ENCODE results near the gene CACNA1A. TPM values are rescaled to one million over a fixed set of nuclear protein-coding genes. Genes with fewer than 3 reads are reported as not detected.
A peak's percentile ranks its signal among the peaks of the same experiment; 100 is the strongest.
"Not testable (repeated sequence)": the region's sequence is repeated elsewhere in the genome, so short reads cannot be mapped to it uniquely, and the experiment has no call there.

CACNA1A gene
- total RNA-seq, 2 experiments from 2014 or later, result 0.47 to 0.54 TPM

DNA sequence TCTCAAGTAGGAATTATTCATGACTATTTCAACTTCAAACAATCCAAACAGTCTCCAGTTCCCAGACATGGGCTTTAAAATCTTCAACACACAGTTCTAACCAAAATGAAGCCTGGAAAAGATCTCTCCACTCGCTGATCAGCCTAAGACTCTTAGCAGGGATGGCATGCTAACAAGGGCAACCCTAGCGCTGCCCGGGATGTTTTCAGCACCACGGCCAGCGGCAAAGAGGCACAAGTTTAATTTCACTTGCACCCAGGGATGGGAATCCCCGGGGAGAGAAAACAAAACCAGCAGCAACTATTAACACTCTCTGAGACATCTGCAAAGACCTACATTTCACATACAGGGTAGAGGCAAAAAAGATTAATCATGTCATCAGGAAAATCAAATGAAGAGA is 43.0 kb downstream of the CACNA1A start:
- Mint-ChIP-seq H3K4me3 (no peak overlapping the region), H3K27me3 (peaks cover 32% of the 10 kb centered on the region), H3K9me3 (no peaks in the 10 kb centered on the region), H3K27ac (no peak overlapping the region), H3K4me1 (no peaks in the 10 kb centered on the region), H3K36me3 (no peaks in the 10 kb centered on the region)
- DNase-seq, result peak; percentile 10

DNA sequence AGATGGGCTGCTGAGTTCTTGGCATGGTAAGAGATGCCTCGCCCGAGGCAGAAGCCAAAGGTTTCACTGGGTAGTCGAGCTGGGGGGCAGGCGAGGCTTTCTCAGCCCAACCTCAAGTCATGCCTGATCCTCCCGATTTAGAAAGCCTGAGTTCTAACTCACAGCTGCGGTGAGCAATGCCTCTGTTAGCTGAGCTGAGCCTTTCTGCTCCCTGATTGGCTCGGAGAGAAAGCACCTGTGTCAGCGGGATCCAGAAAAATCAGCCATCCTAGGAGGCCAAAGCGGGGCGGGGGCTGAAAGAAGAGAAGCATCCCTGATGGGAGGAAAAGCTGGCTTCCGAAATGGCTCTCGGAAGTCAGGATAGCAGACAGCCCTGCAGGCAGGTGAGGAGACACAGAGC is 44.7 kb downstream of the CACNA1A start:
- H3K4me3 Mint-ChIP-seq, result no peak overlapping the region
- no peak for DNase-seq
- no peaks in the 10 kb centered on the region for H3K4me1 Mint-ChIP-seq
- no peaks in the 10 kb centered on the region for H3K36me3 Mint-ChIP-seq
- no peaks in the 10 kb centered on the region for H3K9me3 Mint-ChIP-seq
- no peak overlapping the region for H3K27ac Mint-ChIP-seq
- H3K27me3 Mint-ChIP-seq, result peaks cover 34% of the 10 kb centered on the region

DNA sequence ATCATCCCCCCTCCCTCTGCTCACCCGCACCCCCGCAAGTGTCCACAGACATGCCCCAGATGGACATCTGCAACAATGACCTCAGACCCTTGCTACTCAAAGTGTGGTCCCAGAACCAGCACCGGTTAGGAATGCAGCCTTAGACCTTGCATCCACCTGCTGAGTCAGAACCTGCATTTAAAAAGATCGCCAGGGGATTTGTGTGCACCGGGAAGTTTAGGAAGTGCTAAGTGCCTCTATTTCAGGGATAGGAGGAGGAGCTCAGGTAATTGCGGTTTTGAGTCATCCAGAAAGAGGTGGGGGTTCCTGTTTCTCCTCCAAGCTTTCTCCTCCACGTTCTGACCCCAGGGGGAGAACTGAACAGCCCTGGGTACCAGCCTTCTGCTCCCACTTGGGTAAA is 46.2 kb downstream of the CACNA1A start:
- DNase-seq, result no peak
- peaks cover 35% of the 10 kb centered on the region for H3K27me3 Mint-ChIP-seq
- H3K27ac Mint-ChIP-seq, result no peak overlapping the region
- H3K36me3 Mint-ChIP-seq, result no peaks in the 10 kb centered on the region
- no peak overlapping the region for H3K4me3 Mint-ChIP-seq
- no peaks in the 10 kb centered on the region for H3K9me3 Mint-ChIP-seq
- no peaks in the 10 kb centered on the region for H3K4me1 Mint-ChIP-seq

- no peaks in the 10 kb centered on the region for H3K4me1 Mint-ChIP-seq
- H3K9me3 Mint-ChIP-seq, result no peaks in the 10 kb centered on the region
- no peak for DNase-seq
- no peak overlapping the region for H3K27ac Mint-ChIP-seq
- H3K36me3 Mint-ChIP-seq, result no peaks in the 10 kb centered on the region
- H3K27me3 Mint-ChIP-seq, result peaks cover 34% of the 10 kb centered on the region
- H3K4me3 Mint-ChIP-seq, result no peak overlapping the region
These were observed 46.9 kb downstream of the CACNA1A start for GRCh38 chr19:13459351-13459750.

DNA sequence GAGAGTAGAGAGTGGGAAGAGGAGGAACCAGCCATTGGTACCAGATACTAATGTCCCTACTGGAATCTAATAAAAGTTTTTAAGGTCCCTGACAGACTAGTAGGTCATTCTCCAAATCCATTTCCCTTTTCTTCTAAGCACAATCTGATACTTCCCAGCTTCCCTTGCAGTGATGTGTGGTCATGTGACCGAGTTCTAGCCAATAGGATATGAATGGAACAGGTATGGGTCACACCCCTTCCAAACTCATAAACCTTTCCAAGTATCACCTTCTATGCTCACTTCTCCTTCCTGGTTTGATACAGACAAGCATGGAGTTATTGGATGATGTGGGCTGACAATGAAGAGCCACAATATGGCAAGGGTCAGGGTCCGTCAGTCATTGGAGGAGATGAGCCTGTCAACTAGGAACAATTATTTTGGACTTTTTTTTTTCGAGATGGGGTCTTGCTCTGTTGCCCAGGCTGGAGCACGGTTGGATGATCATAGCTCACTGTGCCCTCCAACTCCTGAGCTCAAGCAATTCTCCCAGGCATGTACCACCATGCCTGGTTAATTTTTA is 54.8 kb downstream of the CACNA1A start:
- Mint-ChIP-seq H3K27ac (no peak overlapping the region), H3K9me3 (peaks cover 22% of the 10 kb centered on the region), H3K4me3 (no peak overlapping the region), H3K27me3 (peaks cover 13% of the 10 kb centered on the region), H3K36me3 (no peaks in the 10 kb centered on the region), H3K4me1 (no peaks in the 10 kb centered on the region)
- no peak for DNase-seq

- peaks cover 22% of the 10 kb centered on the region for H3K9me3 Mint-ChIP-seq
- H3K36me3 Mint-ChIP-seq, result no peaks in the 10 kb centered on the region
- H3K27me3 Mint-ChIP-seq, result peaks cover 7% of the 10 kb centered on the region
- no peak overlapping the region for H3K4me3 Mint-ChIP-seq
- no peak overlapping the region for H3K27ac Mint-ChIP-seq
- no peaks in the 10 kb centered on the region for H3K4me1 Mint-ChIP-seq
- DNase-seq, result no peak
These were observed 58.3 kb downstream of the CACNA1A start for GRCh38 chr19:13447978-13448377.

DNA sequence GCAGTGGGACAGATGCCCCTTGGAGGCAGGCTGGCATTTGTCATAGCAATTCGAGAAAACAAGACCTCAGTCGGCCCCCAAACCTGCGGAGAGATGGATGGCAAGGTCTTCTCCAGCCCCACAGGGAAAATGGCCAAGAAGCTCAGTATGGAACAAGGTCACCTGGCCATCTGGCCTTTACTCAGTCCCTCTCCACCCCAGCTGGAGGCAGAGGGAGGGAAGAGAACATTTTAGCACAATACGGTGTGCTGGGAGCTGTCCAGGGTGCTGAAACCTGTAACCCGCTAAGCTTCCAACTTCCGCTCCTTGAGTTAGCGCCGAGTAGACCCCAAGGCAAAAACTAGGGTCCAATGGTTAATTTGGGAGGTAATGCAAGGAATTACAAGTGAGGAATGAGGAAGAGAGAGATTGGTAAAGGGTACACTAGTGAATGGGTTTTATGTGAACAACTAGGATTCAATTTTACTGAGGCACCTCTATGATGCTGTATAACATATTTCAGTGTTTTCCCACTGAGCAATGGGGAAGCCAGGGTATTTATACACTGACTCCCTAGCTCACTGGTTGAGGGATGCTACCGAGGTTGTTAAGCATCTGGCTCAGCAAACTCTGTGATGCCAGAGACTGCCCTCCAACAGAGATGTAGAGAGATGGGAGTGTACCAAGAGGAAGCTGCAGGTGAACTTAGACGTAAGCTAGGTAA is 64.3 kb downstream of the CACNA1A start:
- DNase-seq, result peak; percentile 7
- H3K9me3 Mint-ChIP-seq, result no peaks in the 10 kb centered on the region
- peaks cover 5% of the 10 kb centered on the region for H3K27me3 Mint-ChIP-seq
- no peak overlapping the region for H3K27ac Mint-ChIP-seq
- no peaks in the 10 kb centered on the region for H3K36me3 Mint-ChIP-seq
- no peaks in the 10 kb centered on the region for H3K4me1 Mint-ChIP-seq
- H3K4me3 Mint-ChIP-seq, result no peak overlapping the region

DNA sequence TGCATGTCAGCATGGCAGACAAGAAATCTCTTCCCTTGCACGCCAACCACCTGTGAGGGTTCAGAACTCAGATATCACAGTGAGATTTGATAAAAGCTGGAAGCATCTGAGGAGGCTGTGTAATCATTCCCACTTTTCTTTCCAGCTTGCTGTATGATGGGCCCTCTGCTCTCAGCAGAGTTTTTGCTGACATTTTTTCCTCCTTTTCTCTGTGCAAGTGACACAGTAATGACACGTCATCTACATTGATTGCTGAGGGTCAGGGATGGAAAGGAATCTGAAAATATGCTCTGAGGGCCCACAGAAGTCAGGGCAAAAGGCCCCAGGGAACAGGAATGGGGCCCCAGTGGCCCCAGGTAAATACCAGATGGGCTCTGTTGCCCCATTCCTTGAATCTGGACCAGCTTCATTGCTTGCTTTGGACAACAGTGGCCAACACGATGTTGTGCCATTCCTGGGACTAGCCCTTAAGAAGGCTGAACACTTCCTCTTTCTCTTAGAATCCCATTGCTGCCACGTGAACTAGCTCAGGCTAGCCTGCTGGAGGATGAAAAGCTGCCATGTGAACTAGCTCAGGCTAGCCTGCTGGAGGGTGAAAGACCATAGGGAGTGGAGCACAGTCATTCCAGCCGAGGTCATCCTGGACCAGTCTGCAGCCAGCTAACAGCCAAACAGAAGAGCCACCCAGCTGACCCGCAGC is 68.2 kb downstream of the CACNA1A start:
- H3K27ac Mint-ChIP-seq, result no peak overlapping the region
- no peaks in the 10 kb centered on the region for H3K4me1 Mint-ChIP-seq
- no peak overlapping the region for H3K4me3 Mint-ChIP-seq
- no peaks in the 10 kb centered on the region for H3K9me3 Mint-ChIP-seq
- no peak for DNase-seq
- peaks cover 7% of the 10 kb centered on the region for H3K27me3 Mint-ChIP-seq
- no peaks in the 10 kb centered on the region for H3K36me3 Mint-ChIP-seq

- H3K36me3 Mint-ChIP-seq, result no peaks in the 10 kb centered on the region
- H3K27ac Mint-ChIP-seq, result no peak overlapping the region
- DNase-seq, result no peak
- peaks cover 8% of the 10 kb centered on the region for H3K27me3 Mint-ChIP-seq
- no peaks in the 10 kb centered on the region for H3K9me3 Mint-ChIP-seq
- no peak overlapping the region for H3K4me3 Mint-ChIP-seq
- H3K4me1 Mint-ChIP-seq, result no peaks in the 10 kb centered on the region
These were observed 69.9 kb downstream of the CACNA1A start for GRCh38 chr19:13436352-13436751.

DNA sequence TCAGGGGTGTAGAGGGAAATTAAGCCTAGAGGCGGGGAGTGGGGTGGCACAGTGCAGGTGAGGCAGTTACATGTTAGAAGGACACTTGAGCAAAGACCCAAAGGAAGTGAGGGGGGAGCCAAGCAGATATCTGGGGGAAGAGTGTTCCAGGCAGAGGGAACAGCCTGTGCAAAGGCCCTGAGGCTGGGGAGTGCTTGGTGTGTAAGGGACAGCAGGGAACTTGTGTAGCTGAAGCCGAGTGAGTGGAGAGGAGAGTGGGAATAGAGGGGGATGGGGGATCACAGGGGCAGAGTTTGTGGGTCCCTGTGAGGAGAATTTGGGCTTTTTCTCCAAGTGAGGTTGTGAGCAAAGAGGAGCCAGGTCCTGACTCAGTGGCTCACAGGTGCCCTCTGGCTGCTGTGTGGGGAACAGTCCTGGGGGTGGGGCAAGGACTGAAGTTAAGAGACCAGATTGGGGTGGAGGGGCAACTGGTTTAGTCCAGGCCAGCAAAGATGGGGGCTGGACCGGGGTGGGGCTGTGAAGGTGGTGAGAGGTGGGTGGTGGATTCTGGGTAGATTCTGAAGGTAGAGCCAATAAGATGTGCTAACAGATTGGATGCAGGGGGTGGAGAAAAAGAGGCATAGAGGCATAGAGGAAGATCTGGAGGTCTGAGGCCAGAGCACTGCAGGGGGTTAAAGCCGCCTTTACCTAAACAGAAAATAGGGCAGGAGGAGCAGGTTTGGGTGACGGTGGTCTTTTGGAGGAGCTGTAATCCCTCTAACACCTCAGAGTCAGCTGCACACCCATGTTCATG is 75.3 kb downstream of the CACNA1A start:
- Mint-ChIP-seq H3K4me3 (no peak overlapping the region), H3K9me3 (peaks cover 4% of the 10 kb centered on the region), H3K4me1 (no peaks in the 10 kb centered on the region), H3K27ac (no peak overlapping the region), H3K36me3 (no peaks in the 10 kb centered on the region), H3K27me3 (peaks cover 36% of the 10 kb centered on the region)
- DNase-seq, result peak; percentile 43

DNA sequence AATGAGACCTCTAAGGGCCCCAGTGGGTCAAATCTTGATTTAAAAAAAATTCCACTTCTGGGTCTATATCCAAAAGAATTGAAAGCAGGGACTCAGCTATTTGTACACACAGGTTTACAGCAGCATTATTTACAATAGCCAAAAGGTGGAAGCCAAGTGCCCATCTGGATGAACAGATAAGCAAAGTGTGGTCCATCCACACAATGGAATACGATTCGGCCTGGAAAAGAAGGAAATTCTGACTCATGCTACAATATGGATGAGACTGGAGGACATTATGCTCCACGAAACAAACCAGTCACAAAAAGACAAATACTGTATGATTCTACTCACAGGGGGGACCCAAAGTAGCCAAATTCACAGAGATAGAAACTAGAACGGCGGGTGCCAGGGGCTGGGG is 76.7 kb downstream of the CACNA1A start:
- Mint-ChIP-seq H3K36me3 (no peaks in the 10 kb centered on the region), H3K27ac (no peak overlapping the region), H3K9me3 (peaks cover 9% of the 10 kb centered on the region), H3K4me3 (no peak overlapping the region), H3K27me3 (peaks cover 36% of the 10 kb centered on the region), H3K4me1 (no peaks in the 10 kb centered on the region)
- no peak for DNase-seq

- Mint-ChIP-seq H3K9me3 (peaks cover 12% of the 10 kb centered on the region), H3K36me3 (no peaks in the 10 kb centered on the region), H3K27ac (no peak overlapping the region), H3K4me1 (no peaks in the 10 kb centered on the region), H3K4me3 (no peak overlapping the region), H3K27me3 (peaks cover 31% of the 10 kb centered on the region)
- DNase-seq, result no peak
These were observed 77.9 kb downstream of the CACNA1A start for GRCh38 chr19:13428352-13428751.

GRCh38 chr19:13427273-13428051 is 78.8 kb downstream of the CACNA1A start:
- Mint-ChIP-seq H3K27ac (no peak overlapping the region), H3K4me3 (no peak overlapping the region), H3K27me3 (peaks cover 35% of the 10 kb centered on the region), H3K4me1 (no peaks in the 10 kb centered on the region), H3K36me3 (no peaks in the 10 kb centered on the region), H3K9me3 (peaks cover 17% of the 10 kb centered on the region)
- no peak for DNase-seq

DNA sequence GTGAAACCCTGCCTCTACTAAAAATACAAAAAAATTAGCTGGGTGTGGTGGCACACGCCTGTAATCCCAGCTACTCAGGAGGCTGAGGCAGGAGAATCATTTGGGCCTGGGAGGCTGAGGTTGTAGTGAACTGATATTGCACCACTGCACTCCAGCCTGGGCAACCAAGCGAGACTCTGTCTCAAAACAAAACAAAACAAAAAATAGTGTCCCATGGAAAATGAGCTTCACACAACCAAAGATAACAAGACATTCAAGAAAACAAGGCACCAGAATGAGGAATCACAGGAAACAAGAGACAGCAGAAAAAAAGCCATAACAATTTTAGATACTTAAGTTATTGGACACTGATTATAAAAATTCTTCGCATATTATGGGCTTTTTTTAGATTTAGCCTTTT is 80.4 kb downstream of the CACNA1A start:
- DNase-seq, H3K27ac Mint-ChIP-seq, H3K4me3 Mint-ChIP-seq, H3K4me1 Mint-ChIP-seq, H3K36me3 Mint-ChIP-seq: not testable (repeated sequence)
- Mint-ChIP-seq H3K27me3 (peaks cover 27% of the 10 kb centered on the region), H3K9me3 (peaks cover 25% of the 10 kb centered on the region)

All from activated naive CD8-positive, alpha-beta T cell treated with anti-CD3 and anti-CD28 coated beads for 36 hours (primary cell).